ENCODE measurements around the gene SCN8A. TPM values are rescaled to one million over a fixed set of nuclear protein-coding genes. Genes with fewer than 3 reads are reported as not detected.

The SCN8A gene
- total RNA-seq, 1 experiment from 2014 or later = 1.4 TPM

GRCh38 chr12:51682981-51683380 lies 91.9 kb downstream of the SCN8A start:
- Histone ChIP-seq H3K9me3 (no peaks in the 10 kb centered on the region), H3K27me3 (no peaks in the 10 kb centered on the region), H3K36me3 (no peaks in the 10 kb centered on the region), H3K4me3 (no peak overlapping the region)
- no peak for DNase-seq

GRCh38 chr12:51683763-51684357 lies 92.8 kb downstream of the SCN8A start:
- Histone ChIP-seq H3K4me3 (no peak overlapping the region), H3K27me3 (no peaks in the 10 kb centered on the region), H3K36me3 (no peaks in the 10 kb centered on the region), H3K9me3 (no peaks in the 10 kb centered on the region)
- peak; percentile 52 for DNase-seq

- H3K4me3 ChIP-seq = no peak overlapping the region
- H3K27me3 ChIP-seq = no peaks in the 10 kb centered on the region
- H3K9me3 ChIP-seq = no peaks in the 10 kb centered on the region
- no peak for DNase-seq
- H3K36me3 ChIP-seq = no peaks in the 10 kb centered on the region
Measured at GRCh38 chr12:51686727-51687126, 95.7 kb downstream of the SCN8A start.

GRCh38 chr12:51687177-51687576 lies 96.1 kb downstream of the SCN8A start:
- Histone ChIP-seq H3K36me3 (no peaks in the 10 kb centered on the region), H3K9me3 (no peaks in the 10 kb centered on the region), H3K27me3 (no peaks in the 10 kb centered on the region), H3K4me3 (no peak overlapping the region)
- DNase-seq = no peak

GRCh38 chr12:51687614-51688013 lies 96.6 kb downstream of the SCN8A start:
- H3K27me3 ChIP-seq = no peaks in the 10 kb centered on the region
- no peak overlapping the region for H3K4me3 ChIP-seq
- no peaks in the 10 kb centered on the region for H3K36me3 ChIP-seq
- peak; percentile 7 for DNase-seq
- no peaks in the 10 kb centered on the region for H3K9me3 ChIP-seq

- H3K27me3 ChIP-seq = no peaks in the 10 kb centered on the region
- DNase-seq = no peak
- H3K4me3 ChIP-seq = no peak overlapping the region
- H3K36me3 ChIP-seq = no peaks in the 10 kb centered on the region
- H3K9me3 ChIP-seq = no peaks in the 10 kb centered on the region
Measured at GRCh38 chr12:51689983-51690382, 99.0 kb downstream of the SCN8A start.

GRCh38 chr12:51692016-51692415 lies 101.0 kb downstream of the SCN8A start:
- Histone ChIP-seq H3K36me3 (no peaks in the 10 kb centered on the region), H3K4me3 (no peak overlapping the region), H3K27me3 (no peaks in the 10 kb centered on the region), H3K9me3 (no peaks in the 10 kb centered on the region)
- no peak for DNase-seq

- DNase-seq = no peak
- H3K4me3 ChIP-seq = no peak overlapping the region
- no peaks in the 10 kb centered on the region for H3K27me3 ChIP-seq
- no peaks in the 10 kb centered on the region for H3K9me3 ChIP-seq
- H3K36me3 ChIP-seq = no peaks in the 10 kb centered on the region
Measured at GRCh38 chr12:51693569-51693968, 102.5 kb downstream of the SCN8A start.

GRCh38 chr12:51694146-51694545 lies 103.1 kb downstream of the SCN8A start:
- Histone ChIP-seq H3K4me3 (no peak overlapping the region), H3K9me3 (no peaks in the 10 kb centered on the region), H3K36me3 (no peaks in the 10 kb centered on the region), H3K27me3 (no peaks in the 10 kb centered on the region)
- no peak for DNase-seq

GRCh38 chr12:51695241-51696010 lies 104.4 kb downstream of the SCN8A start:
- no peaks in the 10 kb centered on the region for H3K27me3 ChIP-seq
- H3K36me3 ChIP-seq = no peaks in the 10 kb centered on the region
- H3K4me3 ChIP-seq = no peak overlapping the region
- DNase-seq = no peak
- no peaks in the 10 kb centered on the region for H3K9me3 ChIP-seq

GRCh38 chr12:51699219-51699618 lies 108.2 kb downstream of the SCN8A start:
- H3K36me3 ChIP-seq = no peaks in the 10 kb centered on the region; the same call in 1 of the 2 replicates
- DNase-seq = no peak
- H3K4me3 ChIP-seq = no peak overlapping the region
- no peaks in the 10 kb centered on the region for H3K27me3 ChIP-seq
- no peaks in the 10 kb centered on the region for H3K9me3 ChIP-seq

- no peaks in the 10 kb centered on the region; the same call in 1 of the 2 replicates for H3K36me3 ChIP-seq
- no peak overlapping the region for H3K4me3 ChIP-seq
- H3K9me3 ChIP-seq = no peaks in the 10 kb centered on the region
- DNase-seq = no peak
- no peaks in the 10 kb centered on the region for H3K27me3 ChIP-seq
Measured at GRCh38 chr12:51700887-51701286, 109.9 kb downstream of the SCN8A start.

- no peak overlapping the region for H3K4me3 ChIP-seq
- no peaks in the 10 kb centered on the region for H3K27me3 ChIP-seq
- H3K36me3 ChIP-seq = no peaks in the 10 kb centered on the region; the same call in 1 of the 2 replicates
- no peaks in the 10 kb centered on the region for H3K9me3 ChIP-seq
- DNase-seq = no peak
Measured at GRCh38 chr12:51702587-51702986, 111.6 kb downstream of the SCN8A start.

GRCh38 chr12:51705450-51705849 lies 114.4 kb downstream of the SCN8A start:
- Histone ChIP-seq H3K9me3 (no peaks in the 10 kb centered on the region), H3K27me3 (no peaks in the 10 kb centered on the region), H3K36me3 (no peaks in the 10 kb centered on the region; the same call in 1 of the 2 replicates), H3K4me3 (no peak overlapping the region)
- DNase-seq = no peak

GRCh38 chr12:51706206-51706605 lies 115.2 kb downstream of the SCN8A start:
- no peaks in the 10 kb centered on the region for H3K27me3 ChIP-seq

GRCh38 chr12:51714666-51715065 lies 123.6 kb downstream of the SCN8A start:
- H3K36me3 ChIP-seq = no peaks in the 10 kb centered on the region
- no peak for DNase-seq

More at GRCh38 chr12:51706206-51706605, 115.2 kb downstream of the SCN8A start:
- DNase-seq = no peak
- Histone ChIP-seq H3K9me3 (no peaks in the 10 kb centered on the region), H3K36me3 (no peaks in the 10 kb centered on the region; the same call in 1 of the 2 replicates), H3K4me3 (no peak overlapping the region)

GRCh38 chr12:51717326-51717925 lies 126.4 kb downstream of the SCN8A start:
- DNase-seq = no peak
- Histone ChIP-seq H3K27me3 (no peaks in the 10 kb centered on the region), H3K4me3 (no peak overlapping the region)

More at GRCh38 chr12:51714666-51715065, 123.6 kb downstream of the SCN8A start:
- no peaks in the 10 kb centered on the region for H3K27me3 ChIP-seq
- no peak overlapping the region for H3K4me3 ChIP-seq
- H3K9me3 ChIP-seq = no peaks in the 10 kb centered on the region

More at GRCh38 chr12:51717326-51717925, 126.4 kb downstream of the SCN8A start:
- Histone ChIP-seq H3K9me3 (no peaks in the 10 kb centered on the region), H3K36me3 (no peaks in the 10 kb centered on the region)
